HG03558 (cell line): ENCODE data around the gene MAP1B.

Source experiments
- ATAC-seq: cut with Tn5 transposase; IDR thresholded peaks from one replicate; pipeline ENCODE4 v1.9.1; 2021; ENCODE audit warnings: moderate number of reproducible peaks; ENCODE audit not compliant: unreplicated experiment; ENCODE audit errors: extremely low read depth

Gene MAP1B

DNA sequence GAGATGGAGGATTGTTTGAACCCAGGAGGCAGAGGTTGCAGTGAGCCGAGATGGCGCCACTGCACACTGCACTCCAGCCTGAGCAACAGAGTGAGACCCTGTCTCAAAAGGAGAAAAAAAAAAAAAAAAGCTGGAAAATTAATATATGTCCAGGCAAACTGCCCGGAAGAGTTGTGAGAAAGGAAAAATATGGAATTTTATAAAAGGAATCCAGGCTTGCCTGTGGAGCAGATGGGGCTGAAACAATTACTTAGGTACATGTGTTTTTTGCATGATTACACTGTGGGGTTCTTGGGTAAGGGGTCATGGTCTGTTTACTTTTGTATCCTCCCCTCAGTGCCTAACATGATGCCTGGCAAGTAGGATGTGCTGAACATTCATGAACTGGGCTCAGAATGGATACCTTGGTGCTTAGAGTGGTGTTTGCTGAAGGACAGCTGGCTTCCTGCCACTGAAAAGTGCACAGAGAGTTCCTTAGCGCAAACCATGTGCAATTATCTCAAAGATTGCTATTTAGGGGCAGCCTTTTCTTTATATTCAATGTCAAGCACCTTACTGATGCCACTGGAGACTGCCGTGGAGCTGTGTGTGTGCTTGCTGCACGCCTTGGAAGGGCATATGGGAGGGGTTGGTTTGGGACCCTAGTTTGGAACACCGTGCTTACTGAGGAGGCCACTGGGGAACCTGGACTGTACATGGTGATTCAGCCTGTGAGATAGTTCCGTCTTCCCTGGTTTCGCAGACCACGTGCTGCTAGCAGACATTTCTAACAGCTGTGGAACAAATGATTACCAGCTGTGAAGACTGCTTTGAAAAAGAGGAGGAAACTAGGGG lies 78.4 kb downstream of the MAP1B start:
- ATAC-seq: no peak

DNA sequence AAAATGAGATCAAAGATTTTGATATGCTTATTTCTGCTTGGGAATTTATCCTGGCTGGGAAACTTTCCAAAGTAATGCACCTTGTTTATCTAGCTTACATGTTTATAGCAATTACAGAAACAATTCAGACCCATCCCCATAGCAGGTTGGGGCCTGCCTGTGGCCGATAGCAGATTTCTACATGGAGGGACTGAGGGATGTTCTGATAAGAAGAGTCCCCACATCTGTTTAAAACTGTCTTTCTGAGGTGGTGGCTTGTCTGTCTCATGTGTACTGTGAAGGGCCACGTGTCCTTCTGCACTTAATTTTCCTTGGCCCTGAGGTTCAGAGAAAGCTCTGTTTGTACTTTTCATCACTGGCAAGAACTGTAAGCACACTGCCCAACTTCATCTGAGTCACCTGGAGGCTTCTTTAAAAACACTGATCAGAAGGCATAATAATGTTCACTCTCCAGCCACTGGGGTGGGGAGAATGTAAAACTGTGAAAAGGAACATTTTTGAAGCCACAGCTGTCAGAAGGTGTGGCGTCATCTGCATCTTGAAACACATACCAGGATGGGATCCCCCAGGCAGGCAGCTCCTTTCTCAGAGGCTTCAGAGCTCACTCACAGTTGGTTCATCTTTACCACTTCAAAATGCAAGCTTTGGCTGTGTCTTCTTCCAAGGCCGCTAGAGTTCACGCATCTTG lies 80.3 kb downstream of the MAP1B start:
- ATAC-seq: no peak

GRCh38 chr5:72188166-72188565 lies 80.9 kb downstream of the MAP1B start:
- ATAC-seq: no peak

DNA sequence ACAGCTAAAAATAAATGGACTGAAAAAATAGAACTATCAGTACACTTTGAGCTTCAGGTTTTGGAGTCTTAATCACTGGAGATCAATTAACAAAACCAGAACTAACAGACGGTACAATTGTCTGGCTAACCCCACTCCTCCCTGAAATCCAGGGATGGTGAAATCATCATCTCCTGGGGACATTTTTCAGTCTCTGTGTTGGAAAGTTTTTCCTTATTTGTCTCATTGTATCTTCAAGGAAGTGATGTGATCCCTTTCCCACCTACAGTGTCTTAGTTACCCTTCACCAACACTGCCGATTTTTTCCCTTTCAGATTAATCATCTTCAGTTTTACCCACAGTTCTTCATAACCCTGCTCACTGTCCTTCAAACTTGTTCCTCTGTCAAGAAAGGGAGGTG lies 81.9 kb downstream of the MAP1B start:
- ATAC-seq: no peak

GRCh38 chr5:72191404-72191803 lies 84.1 kb downstream of the MAP1B start:
- ATAC-seq: no peak

- peak; percentile 90 for ATAC-seq
Measured at GRCh38 chr5:72194846-72195245, 87.6 kb downstream of the MAP1B start.

DNA sequence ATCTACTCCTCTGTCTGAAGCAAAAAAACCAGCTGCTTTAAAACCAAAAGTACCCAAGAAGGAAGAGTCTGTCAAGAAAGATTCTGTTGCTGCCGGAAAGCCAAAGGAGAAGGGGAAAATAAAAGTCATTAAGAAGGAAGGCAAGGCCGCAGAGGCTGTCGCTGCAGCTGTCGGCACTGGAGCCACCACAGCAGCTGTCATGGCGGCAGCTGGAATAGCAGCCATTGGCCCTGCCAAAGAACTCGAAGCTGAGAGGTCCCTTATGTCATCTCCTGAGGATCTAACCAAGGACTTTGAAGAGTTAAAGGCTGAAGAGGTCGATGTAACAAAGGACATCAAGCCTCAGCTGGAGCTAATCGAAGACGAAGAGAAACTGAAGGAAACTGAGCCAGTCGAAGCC lies 88.3 kb downstream of the MAP1B start:
- ATAC-seq: no peak

- no peak for ATAC-seq
Measured at GRCh38 chr5:72197393-72197792, 90.1 kb downstream of the MAP1B start.

- no peak for ATAC-seq
Measured at GRCh38 chr5:72199681-72200080, 92.4 kb downstream of the MAP1B start.

GRCh38 chr5:72202331-72202825 lies 95.1 kb downstream of the MAP1B start:
- no peak for ATAC-seq

- ATAC-seq: no peak
Measured at GRCh38 chr5:72203251-72203845, 96.1 kb downstream of the MAP1B start.

- no peak for ATAC-seq
Measured at GRCh38 chr5:72204946-72205345, 97.7 kb downstream of the MAP1B start.

DNA sequence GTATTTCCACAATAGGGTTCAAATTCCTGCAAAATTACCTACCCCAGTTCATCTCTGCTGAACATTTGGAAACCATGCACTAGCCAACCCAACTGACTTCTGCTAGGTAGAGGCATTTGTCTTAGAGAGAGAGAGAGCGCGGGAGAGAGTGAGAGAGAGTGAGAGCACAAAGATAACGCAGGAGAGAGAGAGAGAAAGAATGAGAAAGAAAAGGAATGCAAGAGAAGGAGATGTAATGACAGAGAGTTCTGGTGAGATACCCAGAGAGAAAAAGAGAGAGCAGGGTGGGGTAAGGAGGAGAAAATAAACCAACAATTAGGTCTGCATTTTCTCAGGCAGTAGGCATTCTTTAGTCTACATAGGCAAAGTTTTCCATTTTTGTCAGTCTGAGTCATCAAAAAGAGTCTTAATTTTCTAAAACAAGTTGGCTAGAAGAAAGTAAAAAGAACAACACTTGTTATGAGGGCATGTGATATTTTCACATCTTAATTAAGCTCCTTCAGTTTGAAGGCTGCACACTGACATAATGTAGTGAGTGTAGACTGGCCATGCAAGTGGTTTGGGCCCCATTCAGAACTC lies 98.2 kb downstream of the MAP1B start:
- no peak for ATAC-seq

- no peak for ATAC-seq
Measured at GRCh38 chr5:72206160-72206559, 98.9 kb downstream of the MAP1B start.

GRCh38 chr5:72206994-72207393 lies 99.7 kb downstream of the MAP1B start:
- no peak for ATAC-seq

DNA sequence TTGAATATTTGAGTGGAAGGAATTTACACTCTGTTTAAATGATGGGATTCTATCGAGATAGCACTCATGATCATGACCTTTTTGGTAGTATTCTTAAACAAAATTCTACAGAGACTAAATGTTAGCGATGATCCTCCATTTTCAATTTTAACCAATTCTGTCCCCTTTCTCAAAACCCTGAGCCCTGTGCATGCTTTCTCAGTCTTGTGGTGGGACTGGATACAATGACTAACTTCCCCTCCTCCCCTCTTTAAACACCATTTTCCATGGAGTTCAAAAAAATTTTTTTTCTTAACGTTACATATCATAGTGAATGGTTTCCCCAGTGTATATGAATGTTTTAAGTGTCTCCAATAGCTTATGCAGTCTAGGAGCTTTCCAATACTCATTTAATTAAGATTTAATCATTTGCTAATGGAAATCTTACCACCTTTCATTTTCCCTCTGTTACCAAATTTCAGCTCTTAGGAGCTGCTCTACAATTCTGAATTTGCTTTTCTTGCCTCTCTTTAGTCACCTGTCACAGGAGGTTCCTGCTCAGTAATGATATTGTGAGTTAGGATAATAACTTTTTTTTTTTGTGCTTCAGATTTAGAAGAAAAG lies 101.2 kb downstream of the MAP1B start:
- no peak for ATAC-seq

GRCh38 chr5:72209147-72210115 lies 102.2 kb downstream of the MAP1B start:
- ATAC-seq: no peak

- no peak for ATAC-seq
Measured at GRCh38 chr5:72210888-72211678, 103.8 kb downstream of the MAP1B start.

GRCh38 chr5:72212171-72212570 lies 104.9 kb downstream of the MAP1B start:
- no peak for ATAC-seq
